NCI-H2196 treated with DMSO at 0.1 percent for 48 hours (cell line): ENCODE measurements around the gene RTL9.
"Not testable (repeated sequence)": the region's sequence is repeated elsewhere in the genome, so short reads cannot be mapped to it uniquely, and the experiment has no call there.

Experiments used
- DNase-seq: peaks from one replicate; lab custom pipeline; 2025; ENCODE audit not compliant: unreplicated experiment; lab: John Stamatoyannopoulos, UW

RTL9 gene

GRCh38 chrX:110358548-110358947, at the start of gene RTL9:
Gene RTL9 (plus strand): TSS chrX:110358848. CDS start chrX:110450618, 91,770 bp downstream.
- no peak for DNase-seq

GRCh38 chrX:110310000-110310790, 48.5 kb upstream of the RTL9 start:
- no peak for DNase-seq

- DNase-seq: no peak
Measured at GRCh38 chrX:110310896-110311295, 47.8 kb upstream of the RTL9 start.

- no peak for DNase-seq
Measured at GRCh38 chrX:110311437-110312230, 47.0 kb upstream of the RTL9 start.

- no peak for DNase-seq
Measured at GRCh38 chrX:110315551-110315950, 43.1 kb upstream of the RTL9 start.

GRCh38 chrX:110316351-110317060, 42.1 kb upstream of the RTL9 start:
- DNase-seq: no peak

GRCh38 chrX:110317061-110317819, 41.4 kb upstream of the RTL9 start:
- DNase-seq: no peak

GRCh38 chrX:110317820-110318663, 40.6 kb upstream of the RTL9 start, which contains the start of gene AMMECR1:
Gene AMMECR1 (minus strand): TSS chrX:110318085. CDS start chrX:110318071, 14 bp downstream.
- peak; percentile 56 for DNase-seq

GRCh38 chrX:110318664-110318968, 40.0 kb upstream of the RTL9 start:
- DNase-seq: peak; percentile 3

- no peak for DNase-seq
Measured at GRCh38 chrX:110320381-110320987, 38.2 kb upstream of the RTL9 start.

- no peak for DNase-seq
Measured at GRCh38 chrX:110321081-110321480, 37.6 kb upstream of the RTL9 start.

GRCh38 chrX:110321670-110322069, 37.0 kb upstream of the RTL9 start:
- no peak for DNase-seq

GRCh38 chrX:110322603-110323002, 36.0 kb upstream of the RTL9 start:
- DNase-seq: peak; percentile 1

- DNase-seq: no peak
Measured at GRCh38 chrX:110326712-110327111, 31.9 kb upstream of the RTL9 start.

GRCh38 chrX:110327336-110327735, 31.3 kb upstream of the RTL9 start:
- no peak for DNase-seq

GRCh38 chrX:110328613-110329012, 30.0 kb upstream of the RTL9 start:
- DNase-seq: not testable (repeated sequence)

GRCh38 chrX:110331444-110332030, 27.1 kb upstream of the RTL9 start:
- no peak for DNase-seq

GRCh38 chrX:110333458-110333857, 25.2 kb upstream of the RTL9 start:
- DNase-seq: not testable (repeated sequence)

- DNase-seq: no peak
Measured at GRCh38 chrX:110338935-110339334, 19.7 kb upstream of the RTL9 start.
